ENCODE results near the gene DDTL. TPM values are rescaled to one million over a fixed set of nuclear protein-coding genes. Genes with fewer than 3 reads are reported as not detected.

Gene DDTL
- total RNA-seq, 4 donors from 2014 or later, result 2.7 to 3.1 TPM; not detected in 2

DNA sequence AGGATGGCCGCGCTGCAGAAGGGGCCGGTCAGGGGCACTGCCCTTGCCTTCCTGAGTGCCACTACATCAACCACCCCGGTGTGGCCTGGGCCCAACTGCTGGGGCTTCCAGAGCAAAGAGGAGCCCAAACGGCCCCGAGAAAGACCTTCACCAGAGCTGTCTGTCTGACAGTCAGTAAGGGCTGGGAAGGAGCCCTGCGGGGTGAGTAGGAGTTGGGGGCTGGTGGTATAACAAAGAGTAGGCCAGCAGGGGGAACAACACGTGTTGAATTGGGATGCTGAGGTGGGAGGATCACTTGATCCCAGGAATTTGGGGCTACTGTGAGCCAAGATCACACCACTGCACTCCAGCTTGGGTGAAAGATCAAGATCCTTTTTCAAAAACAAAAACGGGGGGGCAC lies 34.6 kb downstream of the DDTL start:
- 82 to 89% methylated on average over 9 of the region's 9 CpGs for WGBS, 2 donors
- intact Hi-C loops (cut with DNase I; ENCODE audit: low total_unique reads), result no loop called here
- no peak for TF ChIP-seq CTCF (IDR thresholded peaks at IDR 0.05)
- no peak for TF ChIP-seq POLR2A (IDR thresholded peaks at IDR 0.05)
- no peak overlapping the region for H3K4me3 ChIP-seq (ENCODE audit: low read depth, poor library complexity, severe bottlenecking)
- no peak for DNase-seq (ENCODE audit: low spot score in 2 of 2)

- intact Hi-C loops (cut with DNase I; ENCODE audit: low total_unique reads), result no loop called here
- H3K4me3 ChIP-seq (ENCODE audit: low read depth, poor library complexity, severe bottlenecking), result no peak overlapping the region
- WGBS, 2 donors, result 87 to 90% methylated on average over 10 of the region's 10 CpGs
- DNase-seq (ENCODE audit: low spot score in 2 of 2), result no peak
- TF ChIP-seq CTCF (IDR thresholded peaks at IDR 0.05) (no peak), POLR2A (IDR thresholded peaks at IDR 0.05) (no peak)
Measured at GRCh38 chr22:24002272-24002671, 35.6 kb downstream of the DDTL start.

- 67 to 68% methylated on average over 5 of the region's 5 CpGs for WGBS, 2 donors
- DNase-seq (ENCODE audit: low spot score in 2 of 2), result no peak
- TF ChIP-seq CTCF (IDR thresholded peaks at IDR 0.05) (no peak), POLR2A (IDR thresholded peaks at IDR 0.05) (no peak)
- intact Hi-C loops (cut with DNase I; ENCODE audit: low total_unique reads), result no loop called here
- H3K4me3 ChIP-seq (ENCODE audit: low read depth, poor library complexity, severe bottlenecking), result no peak overlapping the region
Measured at GRCh38 chr22:24002851-24003250, 36.2 kb downstream of the DDTL start.

- TF ChIP-seq CTCF (IDR thresholded peaks at IDR 0.05) (no peak), POLR2A (IDR thresholded peaks at IDR 0.05) (no peak)
- 74% methylated on average over 9 of the region's 9 CpGs for WGBS, 2 donors
- DNase-seq (ENCODE audit: low spot score in 2 of 2), result no peak
- intact Hi-C loops (cut with DNase I; ENCODE audit: low total_unique reads), result no loop called here
- H3K4me3 ChIP-seq (ENCODE audit: low read depth, poor library complexity, severe bottlenecking), result no peak overlapping the region
Measured at GRCh38 chr22:24003887-24004286, 37.2 kb downstream of the DDTL start.

DNA sequence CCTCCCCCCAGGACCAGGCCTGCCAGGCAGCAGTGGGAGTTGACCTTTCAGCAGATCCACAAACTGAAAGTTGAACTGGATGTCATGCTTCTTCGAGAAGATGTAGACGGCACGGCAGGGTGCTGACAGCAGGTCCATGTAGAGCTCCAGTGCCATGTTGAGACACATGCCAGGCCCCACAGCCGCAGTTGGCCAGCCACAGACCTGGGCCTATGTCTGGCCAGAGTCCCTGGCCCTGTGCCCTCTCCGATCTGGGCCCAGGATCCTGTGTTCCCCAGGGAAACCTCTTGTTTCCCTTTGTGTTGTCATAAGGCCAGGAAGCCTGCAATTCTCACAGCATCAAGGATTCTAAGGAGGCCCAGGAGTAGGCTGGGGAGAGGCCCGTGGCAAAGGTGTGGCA lies 38.5 kb downstream of the DDTL start, which contains the start of gene GSTT4:
GSTT4 (minus strand) TSS at position 253 of the 400 bp plus-strand sequence; CDS start at position 156, 97 bp downstream.
- no peak for TF ChIP-seq CTCF (IDR thresholded peaks at IDR 0.05)
- no peak for TF ChIP-seq POLR2A (IDR thresholded peaks at IDR 0.05)
- no peak within 1 kb of the TSS for H3K4me3 ChIP-seq (ENCODE audit: low read depth, poor library complexity, severe bottlenecking)
- intact Hi-C loops (cut with DNase I; ENCODE audit: low total_unique reads), result no loop called here
- 69 to 70% methylated on average over 6 of the region's 6 CpGs for WGBS, 2 donors
- DNase-seq (ENCODE audit: low spot score in 2 of 2), result no peak

- no peak overlapping the region for H3K4me3 ChIP-seq (ENCODE audit: low read depth, poor library complexity, severe bottlenecking)
- 63 to 67% methylated on average over 10 of the region's 10 CpGs for WGBS, 2 donors
- intact Hi-C loops (cut with DNase I; ENCODE audit: low total_unique reads), result no loop called here
- no peak for DNase-seq (ENCODE audit: low spot score in 2 of 2)
- TF ChIP-seq CTCF (IDR thresholded peaks at IDR 0.05) (no peak), POLR2A (IDR thresholded peaks at IDR 0.05) (no peak)
Measured at GRCh38 chr22:24006207-24006913, 39.7 kb downstream of the DDTL start.
